ENCODE data around the gene MAU2. TPM values are rescaled to one million over a fixed set of nuclear protein-coding genes. Genes with fewer than 3 reads are reported as not detected.

Gene MAU2
- total and polyA plus RNA-seq, 2 of the 13 experiments (the other 11 are each of a cell fraction or from before 2014, with no cell fraction given): 16.8 to 33.8 TPM

GRCh38 chr19:19385131-19385895, 64.7 kb downstream of the MAU2 start:
- Histone ChIP-seq H3K9me3 (ENCODE audit: low read length) (no peaks in the 10 kb centered on the region), H3K27ac (ENCODE audit: extremely low read length, insufficient read depth, low read length) (peak overlapping the region; percentile 86), H3K79me2 (ENCODE audit: insufficient read depth, low read length) (peaks cover 36% of the 10 kb centered on the region), H3K9ac (ENCODE audit: insufficient read depth, low read depth, low read length) (peak overlapping the region; percentile 89), H3K4me3 (replicated peaks in 1 of 3; ENCODE audit: insufficient read depth in 1 of 3, low read depth in 2 of 3, low read length in 3 of 3) (peak overlapping the region; percentile 49 to 87 (median 75); a peak in 5 of 6 replicates), H3K36me3 (replicated peaks in 1 of 2; ENCODE audit: control insufficient read depth in 1 of 2, insufficient read depth in 2 of 2, low read length in 2 of 2) (no peaks in the 10 kb centered on the region), H2AFZ (ENCODE audit: low read length) (no peak overlapping the region), H3K4me1 (ENCODE audit: insufficient read depth, low read length) (peaks cover 65% of the 10 kb centered on the region), H3K27me3 (ENCODE audit: control insufficient read depth in 1 of 2, insufficient read depth in 2 of 2, low read length in 2 of 2) (no peaks in the 10 kb centered on the region; a peak in 1 of 5 replicates), H4K20me1 (ENCODE audit: insufficient read depth, low read length) (no peaks in the 10 kb centered on the region), H3K4me2 (ENCODE audit: low read depth, low read length) (peak overlapping the region; percentile 82)
- ChIA-PET CTCF (ENCODE audit: low intra/inter-chr PET ratio, low total read pairs) (no interaction called here), POLR2A (interaction anchor here (0.7 to 1.6 kb wide), 9 partner anchors 10 to 258 kb away, joined by 3 to 24 read pairs (median 3); partner anchors contain the start of genes GATAD2A, GMIP and NDUFA13)
- WGBS (ENCODE audit: low lambda C conversion rate): 42% methylated on average over 27 of the region's 75 CpGs
- BruUV-seq (replicated peaks): no TSS peak
- peak; percentile 99 for DNase-seq (ENCODE audit: low spot score)
- FAIRE-seq: peak; percentile 92
- intact Hi-C loops (cut with micrococcal nuclease; ENCODE audit: unreplicated experiment): loop anchor here (1.0 kb wide), 2 partner anchors 8 to 19 kb away; no protein-coding TSS in a partner anchor
- peak; percentile 96 for ATAC-seq
- in situ Hi-C loops (cut with HindIII; ENCODE audit: extremely low pct_ligation_motif_present, low pct_unique_long_range_greater_than_20kb): no loop called here
- TF ChIP-seq PLSCR1 (CRISPR knock-in tag; IDR thresholded peaks at IDR 0.05; ENCODE audit: borderline replicate concordance): no peak
- peak; percentile 71; the same call in 1 of the 2 replicates for TF ChIP-seq ZMYM4 (CRISPR knock-in tag; IDR thresholded peaks at IDR 0.05)
- TF ChIP-seq MED1 (CRISPR knock-in tag; IDR thresholded peaks at IDR 0.05): no peak
- TF ChIP-seq MYC (CRISPR knock-in tag; IDR thresholded peaks at IDR 0.05; ENCODE audit: borderline replicate concordance): peak; percentile 32; the same call in 1 of the 2 replicates
- TF ChIP-seq RFX1 (IDR thresholded peaks at IDR 0.05): peak; percentile 64; the same call in 1 of the 2 replicates
- no peak for TF ChIP-seq ZNF562 (CRISPR knock-in tag; IDR thresholded peaks at IDR 0.05; ENCODE audit: borderline replicate concordance)
- TF ChIP-seq ZNF749 (CRISPR knock-in tag; IDR thresholded peaks at IDR 0.05; ENCODE audit: borderline replicate concordance): peak; percentile 49; the same call in 1 of the 2 replicates
- no peak for TF ChIP-seq ZNF33A (CRISPR knock-in tag; IDR thresholded peaks at IDR 0.05; ENCODE audit: borderline replicate concordance)
- TF ChIP-seq POGK (CRISPR knock-in tag; conservative IDR thresholded peaks at IDR 0.05): peak; percentile 68; the same call in 1 of the 2 replicates
- TF ChIP-seq ZFP1 (CRISPR knock-in tag; IDR thresholded peaks at IDR 0.05): no peak
- TF ChIP-seq PHF5A (CRISPR knock-in tag; IDR thresholded peaks at IDR 0.05; ENCODE audit: low read depth, unreplicated experiment): no peak
- peak; percentile 100 for TF ChIP-seq ELF1 (CRISPR knock-in tag; IDR thresholded peaks at IDR 0.05)
- TF ChIP-seq DMAP1 (CRISPR knock-in tag; IDR thresholded peaks at IDR 0.05): peak; percentile 32; the same call in 1 of the 2 replicates
- TF ChIP-seq SP5 (CRISPR knock-in tag; IDR thresholded peaks at IDR 0.05; ENCODE audit: borderline replicate concordance, low read depth): peak; percentile 36; the same call in 1 of the 2 replicates
- 0 out of 2 replicates have a peak, but pooled peaks have one; percentile 49 for TF ChIP-seq ZNF33B (CRISPR knock-in tag; IDR thresholded peaks at IDR 0.05)
- peak; percentile 38 for TF ChIP-seq FOSL2 (CRISPR knock-in tag; IDR thresholded peaks at IDR 0.05)
- TF ChIP-seq RBFOX2 (IDR thresholded peaks at IDR 0.05; ENCODE audit: low read depth, low read length): peak; percentile 67
- no peak for TF ChIP-seq MAZ (IDR thresholded peaks at IDR 0.05; ENCODE audit: borderline replicate concordance, low read depth, low read length)
- no peak; the same call in 1 of the 2 replicates for TF ChIP-seq MAZ (CRISPR knock-in tag; IDR thresholded peaks at IDR 0.05; ENCODE audit: low read depth)
- TF ChIP-seq ZNF572 (CRISPR knock-in tag; IDR thresholded peaks at IDR 0.05): no peak
- peak; percentile 51; the same call in 1 of the 2 replicates for TF ChIP-seq GMEB1 (CRISPR knock-in tag; IDR thresholded peaks at IDR 0.05; ENCODE audit: borderline replicate concordance)

Measured in HepG2 (cell line).